ENCODE results near the gene GTF2A1L.

- TF ChIP-seq CTCF (IDR thresholded peaks at IDR 0.05; ENCODE audit: low read length) (no peak), EZH2 (optimal IDR thresholded peaks at IDR 0.05; ENCODE audit: low read depth, low read length) (no peak), EZH2phosphoT487 (IDR thresholded peaks at IDR 0.05; ENCODE audit: low read length) (no peak)
Measured at GRCh38 chr2:48693066-48693465, 75.4 kb downstream of the GTF2A1L start.
